Kidney tubule cell (primary cell): Measurements from ENCODE around the gene STK32B.
A peak's percentile ranks its signal among the peaks of the same experiment; 100 is the strongest.

ENCODE experiments used
- DNase-seq: peaks from one replicate; pipeline ENCODE4 v3.0.0-alpha.2; 2018; ENCODE audit warnings: low spot score

Gene STK32B

GRCh38 chr4:5125321-5125720, 74.0 kb downstream of the STK32B start:
- no peak for DNase-seq

GRCh38 chr4:5126231-5126630, 75.0 kb downstream of the STK32B start:
- no peak for DNase-seq

GRCh38 chr4:5126857-5127256, 75.6 kb downstream of the STK32B start:
- DNase-seq, result no peak

- DNase-seq, result no peak
Measured at GRCh38 chr4:5127556-5127955, 76.3 kb downstream of the STK32B start.

GRCh38 chr4:5128569-5128968, 77.3 kb downstream of the STK32B start:
- peak; percentile 10 for DNase-seq

GRCh38 chr4:5133201-5133600, 81.9 kb downstream of the STK32B start:
- peak; percentile 19 for DNase-seq

- no peak for DNase-seq
Measured at GRCh38 chr4:5133933-5134594, 82.8 kb downstream of the STK32B start.

- no peak for DNase-seq
Measured at GRCh38 chr4:5134620-5135019, 83.3 kb downstream of the STK32B start.

GRCh38 chr4:5137226-5137625, 85.9 kb downstream of the STK32B start:
- DNase-seq, result no peak

GRCh38 chr4:5137927-5138326, 86.6 kb downstream of the STK32B start:
- peak; percentile 76 for DNase-seq

GRCh38 chr4:5138389-5138788, 87.1 kb downstream of the STK32B start:
- no peak for DNase-seq

- DNase-seq, result peak; percentile 28
Measured at GRCh38 chr4:5139141-5139540, 87.9 kb downstream of the STK32B start.

GRCh38 chr4:5141802-5142201, 90.5 kb downstream of the STK32B start:
- no peak for DNase-seq

GRCh38 chr4:5142726-5143125, 91.4 kb downstream of the STK32B start:
- DNase-seq, result peak; percentile 48

- DNase-seq, result no peak
Measured at GRCh38 chr4:5143306-5143861, 92.1 kb downstream of the STK32B start.

- no peak for DNase-seq
Measured at GRCh38 chr4:5143940-5144339, 92.7 kb downstream of the STK32B start.

- DNase-seq, result no peak
Measured at GRCh38 chr4:5144384-5144783, 93.1 kb downstream of the STK32B start.

- DNase-seq, result no peak
Measured at GRCh38 chr4:5146248-5146647, 95.0 kb downstream of the STK32B start.

GRCh38 chr4:5152521-5152920, 101.2 kb downstream of the STK32B start:
- DNase-seq, result no peak

- DNase-seq, result no peak
Measured at GRCh38 chr4:5156682-5157081, 105.4 kb downstream of the STK32B start.

GRCh38 chr4:5157791-5158770, 106.8 kb downstream of the STK32B start:
- DNase-seq, result peak; percentile 29

GRCh38 chr4:5158825-5159224, 107.5 kb downstream of the STK32B start:
- no peak for DNase-seq

- no peak for DNase-seq
Measured at GRCh38 chr4:5160668-5161067, 109.4 kb downstream of the STK32B start.
